Astrocyte (in vitro differentiated cells and primary cell): Measurements from ENCODE around the gene SNED1.

Source experiments
- CTCF ChIP-seq: IDR thresholded peaks from 2 replicates; pipeline ENCODE4 v1.5.1; 2011; ENCODE audit warnings: low read depth, mild to moderate bottlenecking, inconsistent platforms, low read length, moderate library complexity; ENCODE audit not compliant: insufficient read depth
- EZH2 ChIP-seq: IDR thresholded peaks from 2 replicates; pipeline ENCODE4 v1.6.1; 2012; ENCODE audit warnings: mild to moderate bottlenecking, low read length, inconsistent platforms; ENCODE audit not compliant: insufficient read depth

- TF ChIP-seq CTCF, result no peak
- TF ChIP-seq EZH2, result no peak
These were observed 66.5 kb downstream of the SNED1 start for GRCh38 chr2:241064802-241065354.
